ENCODE data around the gene GPC1. TPM values are rescaled to one million over a fixed set of nuclear protein-coding genes. Genes with fewer than 3 reads are reported as not detected.
A peak's percentile ranks its signal among the peaks of the same experiment; 100 is the strongest.

The GPC1 gene
- total RNA-seq, 1 experiment from 2014 or later = 26.9 TPM

GRCh38 chr2:240429341-240429871 is 6.1 kb upstream of the GPC1 start:
- DNase-seq (ENCODE audit: low read depth) = no peak

- no peak for DNase-seq (ENCODE audit: low read depth)
Observed at GRCh38 chr2:240429872-240430491, 5.5 kb upstream of the GPC1 start.

DNA sequence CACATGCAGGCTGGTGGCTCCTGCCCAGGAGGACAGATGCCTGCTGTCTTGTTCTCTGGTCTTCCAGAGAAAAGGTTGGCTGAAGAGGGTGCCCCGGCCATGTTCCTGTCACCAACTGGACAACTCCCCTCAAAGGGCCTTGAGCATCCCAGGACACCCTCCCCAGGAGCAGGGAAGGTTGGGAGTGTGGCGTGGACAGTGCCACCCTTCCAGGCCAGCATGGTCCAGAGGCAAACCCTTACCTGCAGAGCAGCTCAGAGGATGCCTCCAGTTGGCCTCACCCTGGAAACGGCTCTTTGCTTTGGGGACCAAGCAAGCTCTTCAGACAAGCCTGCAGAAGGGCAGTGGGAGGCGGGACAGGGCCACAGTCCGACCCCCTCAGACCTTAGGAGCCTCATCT is 4.9 kb upstream of the GPC1 start:
- DNase-seq (ENCODE audit: low read depth) = no peak

DNA sequence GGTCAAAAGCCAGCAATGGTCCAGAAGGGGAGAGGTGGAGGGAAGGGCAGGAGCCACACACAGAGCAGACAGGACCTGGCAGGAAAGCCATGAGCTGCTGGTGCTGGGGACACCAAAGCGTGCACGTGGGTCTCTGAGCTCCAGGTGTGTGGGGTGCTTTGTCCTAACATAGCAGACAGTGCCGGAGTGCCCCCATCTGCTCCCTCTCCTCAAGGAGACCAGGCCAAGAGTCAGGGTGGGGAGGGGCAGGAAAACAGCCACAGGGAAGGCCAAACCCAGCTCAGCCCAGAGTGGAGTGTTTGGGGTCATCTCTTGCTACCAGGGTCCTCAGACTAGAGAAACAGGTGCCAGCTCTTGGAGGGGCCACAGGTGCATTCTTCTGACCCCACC is 4.2 kb upstream of the GPC1 start:
- DNase-seq (ENCODE audit: low read depth) = no peak

GRCh38 chr2:240431661-240432424 is 3.6 kb upstream of the GPC1 start:
- no peak for DNase-seq (ENCODE audit: low read depth)

DNA sequence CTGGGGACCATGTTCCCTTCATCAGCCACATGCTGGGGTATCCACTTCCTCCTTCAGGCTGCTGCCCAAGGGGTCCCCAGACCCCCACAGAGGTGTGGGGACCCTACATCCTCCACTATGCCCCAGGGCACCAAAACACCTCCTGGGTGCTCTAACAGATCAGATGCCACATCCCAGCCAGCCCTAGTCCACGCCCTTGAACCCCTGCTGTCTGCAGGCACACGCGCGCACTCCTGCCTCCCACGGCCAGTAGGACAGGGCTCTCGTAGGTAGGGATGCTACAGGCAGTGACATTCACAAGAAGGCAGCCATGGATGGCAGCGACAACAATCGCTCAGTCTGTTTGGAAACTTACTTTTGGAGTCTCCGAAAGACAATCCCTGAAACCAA is 3.0 kb upstream of the GPC1 start:
- no peak for DNase-seq (ENCODE audit: low read depth)

DNA sequence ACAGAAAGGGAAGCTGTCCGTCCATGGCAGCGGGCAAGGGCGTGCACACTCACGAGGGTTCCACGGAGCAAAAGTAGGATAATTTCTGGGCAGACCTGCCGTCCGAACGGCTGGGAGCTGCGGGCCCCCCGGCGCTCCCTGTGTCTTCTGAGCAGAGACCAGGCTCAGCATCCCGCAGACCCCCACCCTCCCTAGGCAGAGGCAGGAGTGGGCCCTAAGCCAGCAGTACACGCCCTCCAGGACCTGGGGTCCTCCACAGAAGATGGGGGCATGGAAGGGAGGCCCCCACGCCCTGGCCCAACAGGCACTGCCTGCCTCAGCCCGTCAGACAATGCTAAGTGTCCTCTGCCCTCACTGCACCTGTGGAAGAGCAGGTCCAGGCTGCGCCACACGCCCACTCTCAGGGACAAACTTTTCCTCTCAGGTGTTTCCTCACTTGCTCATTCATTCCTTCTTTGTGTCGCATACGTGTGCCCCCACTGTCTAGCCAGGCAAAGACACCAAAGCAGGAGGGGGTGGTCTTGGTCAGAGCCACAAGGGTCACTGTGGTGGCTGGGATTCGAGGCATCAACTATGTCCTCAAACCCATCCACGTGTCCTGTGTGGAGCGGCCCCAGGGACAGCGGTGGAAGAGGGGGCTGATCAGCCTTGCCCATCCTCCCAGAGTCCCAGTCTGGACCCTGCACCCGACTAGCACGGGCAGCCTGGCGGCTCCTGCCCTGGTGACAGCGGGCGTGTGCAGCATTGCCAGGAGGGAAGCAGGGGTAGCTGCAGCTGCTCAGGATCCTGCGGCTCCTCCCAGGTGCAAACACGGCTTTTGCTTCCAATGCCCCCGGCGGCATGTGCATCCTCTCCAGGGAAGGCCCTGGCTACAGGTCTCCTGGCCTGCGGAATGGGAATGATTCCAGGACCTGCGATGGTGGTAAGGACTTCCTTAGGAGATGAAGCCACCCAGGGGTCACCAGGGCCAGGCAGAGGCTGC is 2.4 kb upstream of the GPC1 start:
- no peak for DNase-seq (ENCODE audit: low read depth)

- DNase-seq (ENCODE audit: low read depth) = peak; percentile 94
Observed at GRCh38 chr2:240433973-240434727, 1.3 kb upstream of the GPC1 start.

DNA sequence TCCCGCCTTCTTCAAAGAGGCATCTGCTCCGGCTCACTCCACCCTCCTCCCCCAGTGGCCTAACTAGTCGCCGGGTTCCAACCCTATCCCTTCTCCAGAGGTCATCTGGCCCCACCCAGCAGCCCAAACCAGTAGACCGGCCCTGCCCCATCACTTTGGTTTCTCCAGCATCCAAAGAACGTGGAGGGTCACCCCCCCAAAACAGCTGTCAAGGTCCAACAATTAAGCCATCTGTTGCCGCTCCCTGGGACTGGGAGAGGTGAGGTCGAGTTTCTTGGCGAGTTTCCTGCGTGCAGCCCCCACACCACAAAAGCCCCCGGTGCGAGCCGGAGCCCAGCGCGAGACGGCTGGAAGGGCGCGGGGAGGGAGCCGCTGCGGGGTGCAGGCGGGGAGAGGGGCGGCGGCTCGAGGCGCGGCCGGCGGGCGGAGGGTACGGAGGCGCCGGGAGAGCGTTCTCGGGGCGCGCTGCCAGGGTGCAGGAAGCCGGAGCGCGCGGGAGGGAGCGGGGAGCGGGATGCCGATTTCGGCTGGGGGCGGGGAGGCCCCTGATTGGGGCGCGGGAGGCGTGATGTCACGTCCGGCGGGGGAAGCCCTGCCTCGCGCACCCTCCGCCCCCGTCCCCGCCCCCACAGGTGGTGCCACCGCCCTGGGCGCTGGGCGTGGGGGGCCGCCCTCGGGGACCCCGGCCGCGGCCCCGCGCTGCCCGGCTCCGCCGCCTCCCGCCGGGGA is 571 bp upstream of the GPC1 start:
- DNase-seq (ENCODE audit: low read depth) = peak; percentile 80

- DNase-seq (ENCODE audit: low read depth) = peak; percentile 36
Observed at GRCh38 chr2:240435948-240436682, 652 bp downstream of the GPC1 start.

GRCh38 chr2:240436683-240437550 is 1.5 kb downstream of the GPC1 start:
- no peak for DNase-seq (ENCODE audit: low read depth)

GRCh38 chr2:240437551-240437860 is 2.0 kb downstream of the GPC1 start:
- no peak for DNase-seq (ENCODE audit: low read depth)

GRCh38 chr2:240437861-240438809 is 2.7 kb downstream of the GPC1 start:
- peak; percentile 47 for DNase-seq (ENCODE audit: low read depth)

- no peak for DNase-seq (ENCODE audit: low read depth)
Observed at GRCh38 chr2:240438810-240439697, 3.6 kb downstream of the GPC1 start.

- no peak for DNase-seq (ENCODE audit: low read depth)
Observed at GRCh38 chr2:240439698-240440151, 4.3 kb downstream of the GPC1 start.

- no peak for DNase-seq (ENCODE audit: low read depth)
Observed at GRCh38 chr2:240440251-240440650, 4.8 kb downstream of the GPC1 start.
